ENCODE results near the gene CCDC27. TPM values are rescaled to one million over a fixed set of nuclear protein-coding genes. Genes with fewer than 3 reads are reported as not detected.
A peak's percentile ranks its signal among the peaks of the same experiment; 100 is the strongest.

The CCDC27 gene
- total and polyA plus RNA-seq, 2 of the 8 experiments (the other 6 are each of a cell fraction or from before 2014, with no cell fraction given) = 0.15 TPM; not detected in 1

DNA sequence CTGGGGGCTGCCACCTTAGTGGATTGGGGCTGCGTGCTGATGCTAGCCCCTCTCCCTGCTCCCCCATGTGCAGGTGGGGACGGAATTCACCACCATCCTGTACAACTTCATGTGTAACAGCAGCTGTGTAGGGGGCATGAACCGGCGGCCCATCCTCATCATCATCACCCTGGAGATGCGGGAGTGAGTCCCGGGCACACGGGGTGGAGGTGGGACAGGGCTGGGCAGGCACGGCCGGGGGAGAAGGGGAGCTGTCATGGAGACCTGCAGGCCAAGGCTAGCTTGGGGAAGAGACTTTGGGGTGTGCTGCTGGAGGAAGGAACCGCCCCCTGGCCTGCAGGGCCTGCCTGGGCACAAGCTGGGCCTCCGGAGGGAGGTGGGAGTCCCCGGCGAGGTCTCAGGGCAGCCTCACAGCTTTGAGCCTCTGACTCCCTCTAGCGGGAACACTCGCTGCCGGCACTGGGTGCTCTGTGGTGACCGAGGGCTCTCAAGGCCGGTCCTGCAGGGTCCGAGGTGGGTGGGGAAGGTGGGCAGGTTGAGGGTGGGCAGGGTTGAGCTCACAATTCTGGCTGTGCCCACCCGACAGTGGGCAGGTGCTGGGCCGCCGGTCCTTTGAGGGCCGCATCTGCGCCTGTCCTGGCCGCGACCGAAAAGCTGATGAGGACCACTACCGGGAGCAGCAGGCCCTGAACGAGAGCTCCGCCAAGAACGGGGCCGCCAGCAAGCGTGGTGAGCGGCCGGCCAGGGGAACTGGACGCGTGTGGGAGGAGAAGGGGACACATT lies 25.0 kb upstream of the CCDC27 start:
- Histone ChIP-seq H3K56ac (replicated peaks; ENCODE audit: insufficient read length, low read depth, low read length) (peak overlapping the region; percentile 30), H3K14ac (ENCODE audit: insufficient read length) (no peak overlapping the region), H3K9ac (replicated peaks in 1 of 4; ENCODE audit: extremely low read depth in 1 of 4, low read depth in 3 of 4, low read length in 3 of 4) (no peak overlapping the region), H4K5ac (ENCODE audit: insufficient read length, low read depth, low read length) (no peak overlapping the region), H4K20me1 (replicated peaks in 1 of 2; ENCODE audit: control insufficient read depth in 1 of 2, insufficient read depth in 2 of 2, low read length in 2 of 2) (peaks cover 0 to 9% of the 10 kb centered on the region in 2 experiments), H3K4ac (replicated peaks; ENCODE audit: insufficient read length, low read depth, low read length) (no peak overlapping the region), H2AFZ (ENCODE audit: low read length) (no peak overlapping the region), H2BK5ac (ENCODE audit: low read depth, low read length) (no peak overlapping the region), H4K91ac (replicated peaks; ENCODE audit: insufficient read length, low read length) (no peak overlapping the region), H4K8ac (ENCODE audit: extremely low read depth, insufficient read depth, low read length) (no peak overlapping the region), H2BK15ac (ENCODE audit: low read length) (no peak overlapping the region), H2BK20ac (ENCODE audit: low read length) (no peak overlapping the region), H3K23ac (ENCODE audit: insufficient read length) (no peak overlapping the region), H2AK5ac (ENCODE audit: low read depth, low read length) (no peak overlapping the region), H2BK120ac (replicated peaks; ENCODE audit: low read depth, low read length) (no peak overlapping the region), H3K18ac (ENCODE audit: extremely low read depth, low read length) (no peak overlapping the region), H3K27me3 (replicated peaks in 1 of 4; ENCODE audit: control insufficient read depth in 3 of 4, extremely low read depth in 1 of 4, insufficient read depth in 3 of 4, low read length in 3 of 4) (no peaks in the 10 kb centered on the region; a peak in 3 of 7 replicates), H3K79me2 (ENCODE audit: control insufficient read depth in 1 of 2, insufficient read depth in 2 of 2, low read length in 2 of 2) (no peaks in the 10 kb centered on the region), H2BK12ac (ENCODE audit: low read depth, low read length) (no peak overlapping the region), H3K36me3 (ENCODE audit: control insufficient read depth in 2 of 4, insufficient read depth in 4 of 4, low read length in 3 of 4) (no peaks in the 10 kb centered on the region), H3K23me2 (ENCODE audit: low read depth, low read length) (peaks cover 15% of the 10 kb centered on the region; the same call in 1 of the 2 replicates), H3K4me2 (ENCODE audit: insufficient read depth in 1 of 2, low read depth in 2 of 2, low read length in 2 of 2) (no peak overlapping the region), H3K79me1 (ENCODE audit: low read depth, low read length) (no peaks in the 10 kb centered on the region), H3K4me1 (replicated peaks in 1 of 4; ENCODE audit: control insufficient read depth in 3 of 4, insufficient read depth in 4 of 4, low read length in 3 of 4) (peaks cover 0 to 4% (median 2%) of the 10 kb centered on the region in 4 experiments; a peak in 4 of 7 replicates), H3K4me3 (ENCODE audit: extremely low read depth in 1 of 4, insufficient read depth in 2 of 4, low read depth in 3 of 4, low read length in 4 of 4) (no peak overlapping the region), H3K9me3 (ENCODE audit: insufficient read depth in 2 of 2, low read depth in 1 of 2, low read length in 1 of 2) (no peaks in the 10 kb centered on the region), H3K27ac (ENCODE audit: low read depth, low read length) (no peak overlapping the region)
- FAIRE-seq (no peak), DNase-seq (ENCODE audit: low read depth in 1 of 2, low spot score in 2 of 2) (peak in 1 of 2 experiments; percentile 83)
- ChIA-PET CTCF (ENCODE audit: partially characterized antibody) (interaction anchor here (0.6 to 2.4 kb wide), 37 partner anchors 8 to 1995 kb away, joined by 3 to 18 read pairs (median 4); no protein-coding TSS in a partner anchor), POLR2A (ENCODE audit: partially characterized antibody) (interaction anchor here (0.8 to 1.4 kb wide), 6 partner anchors 13 to 174 kb away, joined by 3 to 6 read pairs (median 3); no protein-coding TSS in a partner anchor)
- 64% methylated on average over 36 of the region's 37 CpGs; no CpG with 5 or more reads in 1 of the 2 experiments for WGBS, 2 experiments (ENCODE audit: extremely low coverage in 1 of 2, insufficient coverage in 1 of 2, insufficient read length in 1 of 2, insufficient replicate concordance in 2 of 2, low coverage in 1 of 2, low lambda C conversion rate in 2 of 2, missing lambda C conversion rate in 1 of 2)
- TF ChIP-seq ATF3 (IDR thresholded peaks at IDR 0.05; ENCODE audit: insufficient read depth, low read depth, low read length) (no peak), PHF8 (conservative IDR thresholded peaks at IDR 0.05; ENCODE audit: low read depth, low read length) (no peak), RAD21 (IDR thresholded peaks at IDR 0.05 in 1 of 2, conservative IDR thresholded peaks at IDR 0.05 in 1 of 2; ENCODE audit: low read depth in 2 of 2, low read length in 2 of 2) (peak; percentile 63 to 74), RNF2 (IDR thresholded peaks at IDR 0.05; ENCODE audit: borderline replicate concordance, low read depth, low read length, missing control alignments, poor library complexity, severe bottlenecking) (no peak), CTCF (IDR thresholded peaks at IDR 0.05; ENCODE audit: control extremely low read depth in 1 of 3, insufficient read depth in 1 of 3, low read depth in 1 of 3, low read length in 3 of 3) (peak in 2 of 3 experiments; percentile 71 to 83; a peak in 3 of 4 replicates), GTF2F1 (IDR thresholded peaks at IDR 0.05; ENCODE audit: borderline replicate concordance, low read depth, low read length) (no peak), KDM1A (IDR thresholded peaks at IDR 0.05; ENCODE audit: borderline replicate concordance, low read length) (no peak)

All from H1 (cell line).